ENCODE results near the gene CKM.

GRCh38 chr19:45303269-45304060 is 19.2 kb downstream of the CKM start:
- no peak; the same call in 1 of the 2 replicates for TF ChIP-seq POLR2AphosphoS5 (IDR thresholded peaks at IDR 0.05; ENCODE audit: borderline replicate concordance, low read depth, low read length)
- no peak for TF ChIP-seq EZH2 (IDR thresholded peaks at IDR 0.05)
- TF ChIP-seq FOXP2 (optimal IDR thresholded peaks at IDR 0.05; ENCODE audit: control extremely low read depth, extremely low read length, insufficient read depth) = no peak

Measured in SK-N-MC (cell line).